HG03060 (cell line): ENCODE results near the gene SYT15.
"Not testable (repeated sequence)": the region's sequence is repeated elsewhere in the genome, so short reads cannot be mapped to it uniquely, and the experiment has no call there.

Experiments used
- ATAC-seq: cut with Tn5 transposase; IDR thresholded peaks from one replicate; pipeline ENCODE4 v1.9.1; 2021; ENCODE audit warnings: low read depth, moderate number of reproducible peaks; ENCODE audit not compliant: unreplicated experiment

SYT15 gene

DNA sequence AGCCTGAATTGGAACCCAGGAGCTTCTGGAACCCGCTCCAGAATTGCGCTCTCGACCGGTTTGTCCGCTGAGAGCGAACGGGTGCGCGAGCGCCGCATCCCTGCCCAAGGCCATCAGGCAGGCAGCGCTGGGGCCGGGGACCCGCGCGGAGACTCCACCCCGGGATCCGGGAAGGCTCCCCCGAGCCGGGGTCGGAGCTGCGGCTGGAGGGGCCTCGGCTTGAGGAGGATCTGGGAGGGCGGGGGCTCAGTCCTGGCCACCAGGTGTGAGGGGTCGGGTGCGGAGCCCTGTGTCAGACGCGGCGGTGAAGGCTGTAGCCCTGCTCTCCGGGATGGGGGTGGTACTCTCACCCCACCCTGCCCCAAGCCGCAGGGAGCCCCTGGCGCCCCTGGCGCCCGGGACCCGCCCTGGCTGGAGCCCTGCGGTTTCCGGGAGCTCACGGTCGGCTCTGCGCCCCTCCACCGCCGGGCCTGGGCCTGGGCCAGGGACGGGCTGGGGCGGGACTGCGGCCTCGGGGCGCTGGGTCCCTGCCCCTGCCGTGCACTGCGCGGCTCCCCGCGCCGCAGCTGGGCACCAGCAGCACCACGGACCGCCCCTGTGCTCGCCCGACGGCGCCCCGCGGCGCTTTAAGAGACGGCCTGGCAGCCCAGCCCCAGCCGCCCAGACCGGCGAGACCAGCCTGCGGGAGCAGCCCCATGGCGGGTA lies at the start of gene SYT15:
Gene SYT15 (plus strand): TSS at position 655 of the 705 bp plus-strand sequence. CDS start 41 bp downstream, at position 696.
- not testable (repeated sequence) for ATAC-seq

DNA sequence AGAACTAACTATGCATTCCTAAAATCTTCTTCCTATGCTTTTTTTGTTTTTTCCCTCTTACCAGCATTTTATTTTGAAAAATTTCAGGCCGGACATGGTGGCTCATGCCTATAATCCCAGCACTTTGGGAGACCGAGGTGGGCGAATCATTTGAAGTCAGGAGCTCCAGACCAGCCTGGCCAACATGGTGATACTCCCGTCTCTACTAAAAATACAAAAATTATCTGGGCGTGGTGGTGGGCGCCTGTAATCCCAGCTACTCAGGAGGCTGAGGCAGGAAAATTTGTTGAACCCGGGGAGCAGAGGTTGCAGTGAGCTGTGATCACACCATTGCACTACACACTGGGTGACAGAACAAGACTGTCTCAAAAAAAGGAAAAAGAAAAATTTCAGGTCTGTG lies 49.2 kb upstream of the SYT15 start:
- ATAC-seq, result not testable (repeated sequence)

DNA sequence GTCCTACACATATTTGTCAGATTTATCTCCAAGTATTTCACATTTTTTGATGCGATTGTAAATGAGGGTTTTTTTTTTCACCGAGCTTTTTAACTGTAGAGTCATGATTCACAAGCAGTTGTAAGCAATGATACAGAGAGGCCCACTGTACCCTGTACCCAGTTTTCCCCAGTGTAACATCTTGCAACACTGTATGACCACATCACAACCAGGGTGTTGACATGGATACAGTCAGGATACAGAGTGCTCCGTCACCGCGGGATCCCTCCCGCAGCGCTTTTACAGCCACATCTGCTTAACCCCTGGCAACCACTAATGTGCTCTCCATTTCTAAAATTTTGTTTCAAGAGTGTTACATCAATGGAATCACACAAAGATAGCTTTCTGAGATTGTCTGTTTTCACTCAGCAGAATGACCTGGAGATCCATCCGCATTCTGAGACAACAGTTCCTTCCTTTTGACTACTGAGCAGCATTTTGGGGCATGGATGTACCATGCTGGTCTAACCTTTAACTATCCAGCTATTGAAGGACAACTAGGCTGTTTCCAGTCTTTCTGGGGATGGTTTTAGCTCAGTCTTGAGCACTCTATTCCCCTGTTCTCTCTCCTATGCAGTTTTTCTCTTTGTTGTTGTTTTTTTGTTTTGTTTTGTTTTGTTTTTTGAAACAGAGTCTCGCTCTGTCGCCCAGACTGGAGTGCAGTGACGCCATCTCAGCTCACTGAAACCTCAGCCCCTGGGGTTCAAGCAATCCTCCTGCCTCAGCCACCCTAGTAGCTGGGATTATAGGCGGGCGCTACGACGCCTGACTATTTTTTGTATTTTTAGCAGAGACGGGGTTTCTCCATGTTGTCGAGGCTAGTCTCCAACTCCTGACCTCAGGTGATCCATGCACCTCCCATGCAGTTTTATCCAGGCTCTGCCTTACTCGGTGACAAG lies 48.4 kb upstream of the SYT15 start:
- ATAC-seq, result no peak

DNA sequence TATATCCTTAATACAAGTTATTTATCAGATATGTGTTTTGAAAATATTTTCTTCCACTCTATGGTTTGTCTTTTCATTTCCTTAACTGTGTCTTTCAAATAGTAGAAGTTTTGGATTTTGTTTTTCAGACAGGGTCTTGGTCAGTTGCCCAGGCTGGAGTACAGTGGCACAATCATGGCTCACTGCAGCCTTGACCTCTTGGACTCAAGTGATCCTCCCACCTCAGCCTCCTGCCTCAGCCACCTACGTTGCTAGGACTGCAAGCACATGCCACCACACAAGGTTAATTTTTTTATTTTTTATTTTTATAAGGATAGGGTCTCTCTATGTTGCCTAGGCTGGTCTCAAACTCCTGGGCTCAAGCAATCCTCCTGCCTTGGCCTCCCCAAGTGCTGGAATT lies 46.7 kb upstream of the SYT15 start:
- ATAC-seq, result not testable (repeated sequence)

DNA sequence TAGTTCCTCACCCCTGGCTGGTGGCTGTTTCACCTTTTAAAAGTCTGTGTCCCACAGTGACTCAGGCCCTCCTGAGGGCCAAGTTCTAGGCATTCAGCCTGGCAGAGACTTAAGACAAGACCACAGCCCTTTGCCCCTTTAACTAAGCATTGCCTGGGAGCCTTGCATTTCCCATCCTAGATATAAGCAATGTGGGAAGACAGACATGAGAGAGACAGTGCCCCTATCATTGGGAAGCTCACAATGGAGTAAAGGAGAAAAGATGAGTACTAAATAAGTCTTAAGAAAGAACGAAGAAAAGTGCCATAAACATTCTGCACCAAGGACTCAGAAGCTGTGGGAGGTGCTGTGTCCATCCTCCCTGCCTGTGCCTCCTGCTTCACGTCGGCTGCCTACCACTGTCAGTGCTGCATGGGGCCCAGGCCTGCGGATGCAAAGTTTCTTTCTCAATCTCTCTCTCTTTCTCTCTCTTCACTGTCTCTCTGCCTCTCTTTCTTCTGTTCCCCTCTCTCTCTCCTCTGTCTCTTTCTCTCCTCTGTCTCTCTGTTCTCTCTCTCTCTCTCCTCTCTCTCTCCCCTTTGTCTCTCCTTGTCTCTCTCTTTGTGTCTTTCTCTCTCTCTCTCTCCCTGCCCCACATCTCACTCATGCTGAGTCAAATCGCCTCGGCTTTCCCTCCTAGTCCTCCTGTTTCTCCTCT lies 44.0 kb upstream of the SYT15 start:
- ATAC-seq, result no peak

DNA sequence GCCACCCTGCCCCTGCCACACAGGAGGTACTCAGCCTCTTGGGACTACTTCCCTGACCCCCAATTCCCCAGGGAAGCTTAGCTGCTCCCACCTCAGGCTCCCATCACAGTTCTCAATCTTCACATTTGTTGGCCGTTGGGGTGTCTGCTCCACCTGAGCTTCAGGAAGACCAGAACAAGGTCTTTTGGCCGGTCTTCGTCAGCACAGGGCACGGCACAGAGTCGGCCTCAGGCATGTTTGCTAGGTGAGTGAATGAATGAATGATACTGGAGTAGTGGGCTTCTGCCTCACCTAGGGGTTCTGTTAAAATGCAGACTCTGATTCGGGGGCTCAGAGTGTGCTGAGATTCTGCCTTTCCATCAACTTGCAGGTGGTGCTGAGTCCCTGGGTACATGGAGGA lies 42.8 kb upstream of the SYT15 start:
- ATAC-seq, result no peak

DNA sequence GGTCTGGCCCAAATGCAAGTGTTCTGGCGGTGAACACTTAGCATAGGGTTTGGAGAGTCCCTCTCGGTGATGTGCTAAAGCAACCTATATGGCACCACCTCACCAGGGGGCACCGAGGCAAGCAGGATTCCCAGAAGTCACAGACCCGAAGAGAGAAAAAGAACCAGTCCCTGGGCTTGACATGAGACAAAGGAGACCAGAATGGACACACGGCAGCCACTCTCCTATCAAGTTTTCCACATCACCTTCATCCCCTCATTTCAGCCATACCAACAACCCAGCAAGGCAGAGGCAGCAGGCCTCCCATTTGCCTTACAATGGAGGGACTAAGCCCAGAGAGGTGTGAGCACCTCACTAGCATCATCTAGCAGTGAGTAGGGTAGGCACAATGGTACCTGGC lies 42.1 kb upstream of the SYT15 start:
- no peak for ATAC-seq

DNA sequence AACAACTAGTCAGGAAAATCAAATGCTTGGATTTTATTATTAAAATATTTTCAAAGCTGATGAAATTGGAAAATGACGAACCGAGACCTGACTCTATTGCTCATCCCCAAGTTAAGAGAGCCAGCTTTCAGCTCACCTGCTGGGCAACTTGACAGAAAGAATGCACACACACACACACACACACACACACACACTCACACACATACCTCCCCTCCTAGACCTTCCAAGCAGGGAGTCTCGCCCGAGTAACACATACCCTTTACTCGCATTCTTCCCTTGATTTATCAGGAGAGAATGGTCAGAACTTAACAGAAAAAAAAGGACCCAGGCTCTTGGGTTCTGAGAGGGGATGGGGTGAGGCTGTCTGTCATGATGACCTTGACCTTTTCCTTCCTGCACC lies 41.6 kb upstream of the SYT15 start:
- no peak for ATAC-seq

DNA sequence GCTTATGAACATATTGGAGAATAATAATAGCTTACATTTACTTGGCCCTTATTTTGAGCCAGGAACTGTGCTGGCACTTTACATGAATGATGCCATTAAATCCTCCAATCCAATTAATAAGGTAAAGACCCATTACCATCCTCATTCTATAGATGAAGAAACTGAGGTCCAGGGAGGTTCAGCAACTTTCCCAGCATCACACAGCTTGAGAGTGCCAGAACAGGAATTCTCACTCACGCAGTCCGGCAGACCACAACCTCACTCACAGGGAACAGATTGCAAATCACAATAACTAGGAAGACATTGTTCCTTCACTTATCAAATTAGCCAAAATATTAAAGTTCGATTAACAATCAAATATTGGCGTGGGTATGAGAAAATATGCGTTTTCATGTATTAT lies 40.8 kb upstream of the SYT15 start:
- no peak for ATAC-seq

DNA sequence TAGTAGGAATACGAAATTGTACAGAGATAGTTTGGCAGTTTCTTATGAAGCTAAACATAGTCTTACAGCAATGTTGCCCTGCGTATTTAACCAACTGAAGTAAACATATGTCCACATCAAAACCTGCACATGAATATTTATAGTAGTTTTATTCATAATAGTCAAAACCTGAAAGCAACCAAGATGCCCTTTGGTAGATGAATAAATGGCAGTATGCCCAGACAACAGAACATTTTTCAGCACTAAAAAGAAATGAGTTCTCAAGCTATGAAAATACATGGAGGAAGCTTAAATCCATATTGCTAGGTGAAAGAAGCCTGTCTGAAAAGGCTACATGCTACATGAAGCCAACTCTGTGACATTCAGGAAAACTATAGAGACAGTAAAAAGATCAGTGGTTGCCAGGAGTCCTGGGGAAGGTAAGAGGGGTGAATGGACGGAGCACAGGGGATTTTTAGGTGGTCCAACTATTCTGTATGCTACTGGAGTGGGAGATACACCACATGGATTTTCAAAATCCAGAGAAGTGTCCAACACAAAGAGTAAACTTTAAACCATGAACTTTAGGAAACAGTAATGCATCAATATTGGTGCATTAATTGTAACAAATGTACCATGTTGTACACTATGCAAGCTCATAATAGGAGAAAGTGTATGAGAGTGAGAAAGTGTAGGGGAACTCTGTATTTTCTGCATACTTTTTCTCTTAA lies 40.1 kb upstream of the SYT15 start:
- no peak for ATAC-seq

DNA sequence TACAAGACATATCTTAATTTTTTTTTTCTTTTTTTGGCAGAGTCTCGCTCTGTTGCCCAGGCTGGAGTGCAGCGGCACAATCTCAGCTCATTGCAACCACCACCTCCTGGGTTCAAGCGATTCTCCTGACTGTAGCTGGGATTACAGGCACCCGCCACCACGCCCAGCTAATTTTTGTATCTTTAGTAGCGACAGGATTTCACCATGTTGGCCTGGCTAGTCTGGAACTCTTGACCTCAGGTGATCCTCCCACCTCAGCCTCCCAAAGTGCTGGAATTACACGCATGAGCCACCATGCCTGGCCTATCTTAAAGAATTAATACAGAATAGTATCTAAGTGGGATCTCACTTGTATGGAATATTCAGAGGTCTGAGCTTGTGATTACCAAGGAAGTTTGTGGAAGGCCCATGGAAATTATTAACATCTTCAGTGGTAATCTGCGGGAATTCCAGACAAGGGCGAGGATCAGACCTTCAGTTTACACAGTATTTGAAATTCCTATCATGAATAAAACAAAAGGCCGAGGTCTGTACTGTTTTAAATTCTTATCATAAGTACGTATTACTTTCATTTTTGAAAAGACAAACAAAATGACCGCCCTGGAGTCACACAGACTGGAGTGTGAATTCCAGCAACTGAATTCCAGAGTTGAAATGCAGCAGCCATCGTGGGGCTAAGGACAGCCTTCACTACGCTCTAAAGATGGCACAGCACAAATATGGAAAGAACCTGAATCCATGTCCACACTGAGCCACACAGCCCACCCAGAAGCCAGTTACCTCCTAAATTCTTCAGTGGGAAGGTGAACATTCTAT lies 39.1 kb upstream of the SYT15 start:
- ATAC-seq, result no peak

DNA sequence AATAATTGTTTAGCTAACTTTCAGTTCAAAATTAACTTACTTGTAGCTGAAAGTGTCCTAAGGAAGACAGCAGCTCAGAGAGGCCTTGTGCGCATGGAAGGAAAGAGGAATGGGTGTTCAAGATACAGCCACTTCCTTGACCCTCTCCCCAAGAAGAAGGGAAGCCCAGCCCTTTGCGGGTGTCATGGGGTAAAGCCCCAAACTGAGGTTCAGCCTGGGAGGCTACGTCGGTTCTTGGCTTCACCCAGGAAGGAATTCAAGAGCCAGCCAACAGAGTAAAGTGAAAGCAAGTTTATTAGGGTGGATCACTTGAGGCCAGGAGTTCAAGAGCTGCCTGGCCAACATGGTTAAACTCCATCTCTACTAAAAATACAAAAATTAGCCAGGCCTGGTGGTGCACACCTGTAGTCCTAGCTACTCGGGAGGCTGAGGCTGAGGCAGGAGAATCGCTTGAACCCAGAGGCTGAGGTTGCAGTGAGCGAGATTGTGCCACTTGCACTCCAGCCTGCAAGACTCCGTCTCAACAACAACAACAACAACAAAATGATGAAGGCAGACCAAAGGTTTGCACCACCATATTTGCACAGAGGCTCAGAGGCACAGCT lies 38.4 kb upstream of the SYT15 start:
- ATAC-seq, result no peak

DNA sequence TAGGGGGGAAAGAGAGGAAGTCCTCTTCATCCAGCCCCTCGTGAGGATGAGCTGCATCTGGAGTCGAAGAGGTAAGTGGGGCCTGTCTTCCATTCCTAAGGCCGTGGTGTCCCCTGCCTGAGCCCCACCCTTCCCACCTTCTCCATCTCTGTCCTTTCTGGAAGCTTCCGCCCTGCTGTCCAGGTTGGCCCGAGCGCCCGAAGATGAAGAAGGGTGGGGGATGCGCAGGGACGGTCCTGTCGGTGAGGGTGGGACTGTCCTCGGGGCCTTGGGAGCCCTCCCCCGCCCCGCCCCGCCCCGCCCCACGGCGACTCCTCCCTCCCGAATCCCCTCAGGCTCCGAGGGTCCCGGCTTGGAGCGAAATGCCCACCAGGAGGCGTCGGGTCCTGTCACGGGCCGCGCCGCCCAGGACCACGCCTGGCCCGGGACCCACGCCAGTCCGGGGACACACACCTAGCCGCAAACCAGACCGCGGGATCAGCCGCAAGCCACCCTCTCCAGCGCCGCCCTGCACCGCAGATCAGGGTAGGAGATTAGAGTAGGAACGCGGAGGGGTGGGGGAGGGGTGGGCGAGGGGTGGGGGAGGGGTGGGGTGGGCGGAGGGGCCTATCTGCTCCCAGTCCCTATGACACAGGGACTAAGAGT lies 37.8 kb upstream of the SYT15 start:
- no peak for ATAC-seq

DNA sequence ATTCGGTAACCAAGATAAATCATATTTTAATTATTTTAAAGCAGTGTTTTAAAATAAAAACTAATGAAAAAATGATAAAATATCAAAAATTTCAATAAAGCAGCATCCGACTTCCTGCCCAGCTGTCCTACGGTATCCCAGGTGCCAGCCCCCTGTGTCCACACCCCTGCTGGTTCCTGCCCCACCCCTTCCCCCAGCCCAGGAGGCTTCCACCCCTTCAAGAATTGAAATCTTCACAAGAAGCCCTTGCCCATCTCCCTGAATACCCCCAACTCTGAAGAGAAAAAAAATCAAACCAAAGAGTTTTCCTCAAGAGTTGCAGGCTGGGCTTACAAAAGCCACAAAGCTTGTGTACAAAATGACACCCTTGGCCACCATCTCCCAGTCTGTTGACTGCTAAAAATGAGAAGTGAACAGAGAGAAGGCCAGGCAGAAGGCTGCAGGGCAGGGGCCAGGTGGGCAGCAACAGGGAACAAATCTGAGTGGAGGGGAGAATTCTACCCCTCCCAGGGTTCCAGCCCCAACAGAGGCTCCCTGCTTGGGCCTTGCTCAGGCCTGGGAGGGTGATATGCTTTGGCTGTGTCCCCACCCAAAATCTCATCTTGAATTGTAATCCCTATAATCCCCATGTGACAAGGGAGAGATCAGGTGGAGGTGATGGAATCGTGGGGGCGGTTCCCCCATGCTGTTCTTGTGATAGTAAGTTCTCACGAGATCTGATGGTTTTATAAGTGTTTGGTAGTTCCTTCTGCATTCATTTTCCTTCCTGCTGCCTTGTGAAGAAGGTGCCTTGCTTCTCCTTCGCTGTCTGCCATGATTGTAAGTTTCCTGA lies 37.0 kb upstream of the SYT15 start:
- no peak for ATAC-seq

DNA sequence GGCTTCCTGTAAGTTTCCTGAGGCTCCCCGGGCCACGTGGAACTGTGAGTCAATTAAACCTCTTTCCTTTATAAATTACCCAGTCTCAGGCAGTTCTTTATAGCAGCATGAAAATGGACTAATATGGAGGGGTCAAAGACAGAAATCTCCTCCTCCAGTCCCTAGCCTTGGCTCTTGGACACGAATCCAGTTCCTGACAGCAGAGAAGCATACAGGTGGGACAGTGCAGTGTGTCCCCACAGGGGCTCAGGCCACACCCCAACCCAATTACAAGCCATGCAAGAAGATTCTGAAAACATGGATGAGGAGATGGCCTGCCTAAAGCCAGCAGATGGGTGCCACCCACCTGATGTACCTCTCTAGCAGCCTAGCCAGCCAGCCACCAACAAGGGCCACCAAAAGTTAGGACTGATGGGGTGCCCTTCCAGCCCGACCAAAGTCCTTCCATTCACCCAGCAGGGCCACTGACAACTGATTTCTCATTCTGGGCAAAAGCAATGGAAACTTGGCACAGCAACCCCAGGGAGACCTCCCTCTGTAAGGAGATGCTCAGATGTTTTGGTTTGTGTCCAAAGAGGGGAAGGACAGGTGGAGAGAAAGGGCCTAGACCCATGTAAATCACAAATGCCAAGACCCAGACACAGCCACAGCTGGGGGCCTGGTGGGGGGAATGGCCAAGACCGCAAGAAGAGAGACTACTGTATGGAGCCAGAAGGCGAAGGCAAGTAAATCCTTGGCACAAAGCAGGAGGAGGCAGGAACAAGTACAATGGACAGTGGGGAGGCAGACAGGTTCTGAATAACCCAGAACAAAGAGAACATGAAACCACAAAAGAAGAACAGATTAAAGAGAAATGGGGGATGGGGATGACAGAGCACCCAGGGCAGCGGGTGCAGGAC lies 36.1 kb upstream of the SYT15 start:
- ATAC-seq, result no peak

DNA sequence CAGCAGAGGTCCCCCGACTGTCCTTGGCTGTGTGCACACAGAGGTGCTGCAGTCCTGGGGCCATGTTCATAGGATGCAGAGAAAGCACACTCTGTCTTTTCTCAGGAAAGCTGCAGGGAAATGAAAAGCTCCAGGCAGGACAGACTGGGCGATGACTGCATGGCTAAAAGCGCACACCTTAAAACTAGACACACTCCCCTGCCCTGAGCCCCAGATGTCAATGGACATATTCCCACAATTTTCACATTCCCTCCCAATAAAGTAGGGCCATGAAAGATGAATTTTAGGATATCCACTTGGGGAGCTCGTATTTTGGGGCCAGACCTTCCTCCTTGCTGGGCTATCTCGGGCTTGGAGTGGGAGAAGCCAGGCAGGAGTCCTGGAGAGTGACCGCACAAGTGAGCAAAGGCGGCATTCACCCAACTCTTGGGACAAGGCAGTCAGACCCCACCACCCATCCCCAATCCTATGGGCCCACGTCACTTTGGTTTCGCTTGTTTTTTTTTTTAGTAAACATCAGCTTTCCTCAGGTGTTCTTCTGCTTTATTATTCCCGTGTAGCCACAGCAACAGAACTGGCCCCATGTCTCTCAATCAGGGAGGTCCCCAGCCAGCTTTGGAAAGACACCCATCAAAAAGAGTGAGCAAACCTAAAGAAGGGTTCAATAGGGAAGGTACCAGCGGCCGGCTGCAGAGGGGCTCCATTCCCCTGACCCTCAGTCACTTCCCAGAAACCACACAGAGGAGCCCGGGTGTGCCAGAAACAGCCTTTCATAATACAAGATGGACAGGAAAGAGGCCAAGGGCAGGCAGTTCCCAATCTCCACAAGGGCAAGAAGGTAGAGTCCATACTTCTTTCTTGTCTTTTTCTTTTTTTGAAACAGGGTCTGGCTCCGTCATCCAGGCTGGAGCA lies 35.2 kb upstream of the SYT15 start:
- ATAC-seq, result no peak
